Esophagus squamous epithelium (tissue), 4 donors: Measurements from ENCODE around the gene PLCB4.

Experiments
- CTCF ChIP-seq, 6 experiments: fragments of 450-650 bp in 4 of 6; fragments of 200-600 bp in 2 of 6; sonication (generic) in 2 of 6; IDR thresholded peaks; one replicate each; pipeline ENCODE4 v1.5.1; 2016 to 2019; ENCODE audit warnings: antibody characterized with exemption in 6 of 6, mild to moderate bottlenecking in 4 of 6, moderate library complexity in 4 of 6
- POLR2A ChIP-seq, 4 donors: fragments of 450-650 bp; IDR thresholded peaks; one replicate each; pipeline ENCODE4 v1.6.1; 2017; ENCODE audit warnings: antibody characterized with exemption in 4 of 4, mild to moderate bottlenecking in 4 of 4, moderate library complexity in 3 of 4

GRCh38 chr20:9301129-9302090 is 232.5 kb downstream of the PLCB4 start:
- TF ChIP-seq CTCF (IDR thresholded peaks at IDR 0.05) (no peak), POLR2A (IDR thresholded peaks at IDR 0.05) (no peak)
